Neutrophil (primary cell): ENCODE measurements around the gene TRMT1.

Experiments used
- H3K27ac ChIP-seq: fragments of 200-600 bp; sonication (generic); 2 replicates; pipeline ENCODE4 v1.5.1; 2016; ENCODE audit warnings: mild to moderate bottlenecking, moderate library complexity
- H3K27me3 ChIP-seq: fragments of 200-600 bp; sonication (generic); 2 replicates; pipeline ENCODE4 v1.6.0; 2016; ENCODE audit warnings: mild to moderate bottlenecking
- H3K36me3 ChIP-seq: fragments of 200-600 bp; sonication (generic); 2 replicates; pipeline ENCODE4 v1.5.1; 2017
- H3K4me1 ChIP-seq, 2 experiments: fragments of 200-600 bp in 1 of 2; sonication (generic) in 1 of 2; 1 replicate in 1 of 2; 2 replicates in 1 of 2; pipeline versions ENCODE4 v1.5.1 to v1.6.1; 2013 to 2016; ENCODE audit warnings: low read depth in 1 of 2, low read length in 1 of 2, mild to moderate bottlenecking in 1 of 2, moderate library complexity in 1 of 2; ENCODE audit not compliant: control insufficient read depth in 1 of 2, insufficient read depth in 1 of 2
- H3K4me3 ChIP-seq, 2 experiments: fragments of 200-600 bp in 1 of 2; sonication (generic) in 1 of 2; 1 replicate in 1 of 2; 2 replicates in 1 of 2; pipeline ENCODE4 v1.5.1; 2013 to 2016; ENCODE audit warnings: low read depth in 1 of 2, low read length in 1 of 2, mild to moderate bottlenecking in 1 of 2, moderate library complexity in 1 of 2
- H3K9me3 ChIP-seq: fragments of 200-600 bp; sonication (generic); 2 replicates; pipeline ENCODE4 v1.5.1; 2016
- TF ChIP-seq, protein P1 (sequence below): fragments of 200-600 bp; sonication (generic); IDR thresholded peaks from 2 replicates; pipeline ENCODE4 v1.5.1; 2016; ENCODE audit warnings: antibody characterized with exemption

The TRMT1 gene

DNA sequence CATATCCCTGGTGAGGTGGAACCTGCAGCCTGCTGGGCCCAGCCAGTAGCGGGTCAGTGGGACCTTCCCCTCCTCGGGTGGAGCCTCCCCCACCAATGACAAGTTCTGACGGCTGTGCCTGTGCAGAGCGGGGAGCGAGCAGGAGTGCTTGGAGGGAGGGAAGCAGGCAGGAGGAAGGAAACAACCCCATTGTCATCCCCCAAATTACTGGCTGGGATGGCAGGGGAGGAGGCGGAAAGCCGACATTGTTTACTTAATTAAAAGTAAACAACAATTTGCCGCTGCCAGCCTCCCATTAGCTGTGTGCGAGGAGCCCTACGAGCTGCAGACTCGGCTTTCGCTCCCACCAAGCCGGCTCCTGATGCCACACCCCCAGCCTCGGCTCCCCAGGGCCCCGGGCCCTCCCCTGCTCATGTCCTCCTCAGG, 59.4 kb downstream of the TRMT1 start:
- H3K4me1 ChIP-seq: peaks cover 7 to 12% of the 10 kb centered on the region in 2 experiments
- no peaks in the 10 kb centered on the region for H3K36me3 ChIP-seq
- TF ChIP-seq, protein P1, sequence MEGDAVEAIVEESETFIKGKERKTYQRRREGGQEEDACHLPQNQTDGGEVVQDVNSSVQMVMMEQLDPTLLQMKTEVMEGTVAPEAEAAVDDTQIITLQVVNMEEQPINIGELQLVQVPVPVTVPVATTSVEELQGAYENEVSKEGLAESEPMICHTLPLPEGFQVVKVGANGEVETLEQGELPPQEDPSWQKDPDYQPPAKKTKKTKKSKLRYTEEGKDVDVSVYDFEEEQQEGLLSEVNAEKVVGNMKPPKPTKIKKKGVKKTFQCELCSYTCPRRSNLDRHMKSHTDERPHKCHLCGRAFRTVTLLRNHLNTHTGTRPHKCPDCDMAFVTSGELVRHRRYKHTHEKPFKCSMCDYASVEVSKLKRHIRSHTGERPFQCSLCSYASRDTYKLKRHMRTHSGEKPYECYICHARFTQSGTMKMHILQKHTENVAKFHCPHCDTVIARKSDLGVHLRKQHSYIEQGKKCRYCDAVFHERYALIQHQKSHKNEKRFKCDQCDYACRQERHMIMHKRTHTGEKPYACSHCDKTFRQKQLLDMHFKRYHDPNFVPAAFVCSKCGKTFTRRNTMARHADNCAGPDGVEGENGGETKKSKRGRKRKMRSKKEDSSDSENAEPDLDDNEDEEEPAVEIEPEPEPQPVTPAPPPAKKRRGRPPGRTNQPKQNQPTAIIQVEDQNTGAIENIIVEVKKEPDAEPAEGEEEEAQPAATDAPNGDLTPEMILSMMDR: no peak
- H3K4me3 ChIP-seq: no peak overlapping the region
- H3K27me3 ChIP-seq: peaks cover 87% of the 10 kb centered on the region
- no peaks in the 10 kb centered on the region for H3K9me3 ChIP-seq
- no peak overlapping the region for H3K27ac ChIP-seq

DNA sequence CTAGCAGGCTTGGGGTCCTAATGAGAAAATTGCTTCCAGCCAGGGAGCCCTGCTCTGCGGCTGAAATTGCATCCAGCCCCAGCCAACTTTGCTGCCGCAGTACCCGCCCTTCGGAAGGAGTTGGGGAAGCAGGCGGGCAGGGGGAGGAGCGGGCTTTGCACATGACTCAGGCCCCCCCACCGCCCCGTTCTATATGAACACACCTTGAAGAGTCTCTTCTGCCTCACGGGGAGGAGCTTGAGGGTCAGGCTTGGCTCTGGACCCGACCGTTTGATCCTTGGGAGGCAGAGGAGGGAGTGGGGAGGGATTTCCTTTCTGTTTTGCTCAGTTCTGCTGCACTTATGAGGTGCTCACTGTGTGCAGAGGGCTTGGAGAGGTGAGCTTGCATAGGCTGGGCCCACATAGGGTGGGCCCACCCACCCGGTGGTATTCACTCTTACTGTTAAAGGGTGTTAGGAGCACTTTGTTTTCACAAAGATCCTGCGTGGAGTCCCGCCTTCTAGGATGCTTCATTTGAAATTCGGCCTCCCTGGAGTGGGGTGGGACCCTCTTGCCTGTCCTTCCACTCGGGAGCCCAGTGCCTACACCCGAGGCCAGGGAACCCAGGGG, 60.4 kb downstream of the TRMT1 start:
- Histone ChIP-seq H3K4me1 (peaks cover 5 to 12% of the 10 kb centered on the region in 2 experiments), H3K9me3 (no peaks in the 10 kb centered on the region), H3K27me3 (peaks cover 87% of the 10 kb centered on the region), H3K36me3 (no peaks in the 10 kb centered on the region), H3K27ac (no peak overlapping the region), H3K4me3 (no peak overlapping the region)
- TF ChIP-seq, protein P1: no peak

- Histone ChIP-seq H3K27ac (no peak overlapping the region), H3K4me1 (peaks cover 0 to 5% of the 10 kb centered on the region in 2 experiments), H3K36me3 (no peaks in the 10 kb centered on the region), H3K27me3 (peaks cover 85% of the 10 kb centered on the region), H3K9me3 (no peaks in the 10 kb centered on the region), H3K4me3 (no peak overlapping the region)
- TF ChIP-seq, protein P1: no peak
Measured at GRCh38 chr19:13055213-13056051, 61.1 kb downstream of the TRMT1 start.
